Endodermal cell (in vitro differentiated cells): ENCODE data around the gene MLH3. TPM values are rescaled to one million over a fixed set of nuclear protein-coding genes. Genes with fewer than 3 reads are reported as not detected.

ENCODE experiments used
- DNase-seq: peaks from one replicate; pipeline ENCODE4 v3.0.0-alpha.2; 2017
- H3K27ac ChIP-seq: 2 replicates; pipeline ENCODE4 v1.5.1; 2013; ENCODE audit warnings: mild to moderate bottlenecking, low read depth, low read length, moderate library complexity
- H3K27me3 ChIP-seq: 2 replicates; pipeline ENCODE4 v1.6.1; 2013; ENCODE audit warnings: mild to moderate bottlenecking, low read length, moderate library complexity; ENCODE audit not compliant: insufficient read depth, control insufficient read depth, poor library complexity, severe bottlenecking
- H3K36me3 ChIP-seq: 2 replicates; pipeline ENCODE4 v1.7.0; 2013; ENCODE audit warnings: mild to moderate bottlenecking, low read length, moderate library complexity; ENCODE audit not compliant: control insufficient read depth, insufficient read depth
- H3K4me1 ChIP-seq: one replicate; pipeline ENCODE4 v1.7.0; 2013; ENCODE audit warnings: low read length; ENCODE audit not compliant: control insufficient read depth, insufficient read depth
- H3K4me3 ChIP-seq: 2 replicates; pipeline ENCODE4 v1.5.1; 2013; ENCODE audit warnings: mild to moderate bottlenecking, low read length, moderate library complexity
- H3K9ac ChIP-seq: 2 replicates; pipeline ENCODE4 v1.6.1; 2013; ENCODE audit warnings: mild to moderate bottlenecking, low read length, moderate library complexity; ENCODE audit not compliant: poor library complexity, severe bottlenecking; ENCODE audit errors: extremely low read depth
- H3K9me3 ChIP-seq: 2 replicates; pipeline ENCODE4 v1.6.1; 2013; ENCODE audit warnings: mild to moderate bottlenecking, low read length, moderate library complexity; ENCODE audit not compliant: control insufficient read depth
- H3K27ac Mint-ChIP-seq: 2 replicates; pipeline ENCODE4 v1.8.0; 2020; ENCODE audit warnings: mixed read lengths
- H3K27me3 Mint-ChIP-seq: 2 replicates; pipeline ENCODE4 v1.8.0; 2021; ENCODE audit warnings: mild to moderate bottlenecking, mixed read lengths; ENCODE audit not compliant: insufficient read depth
- H3K36me3 Mint-ChIP-seq: 2 replicates; pipeline ENCODE4 v1.8.0; 2020; ENCODE audit warnings: low read depth, mixed read lengths
- H3K4me1 Mint-ChIP-seq: 2 replicates; pipeline ENCODE4 v1.8.0; 2020; ENCODE audit warnings: mixed read lengths
- H3K4me3 Mint-ChIP-seq: 2 replicates; pipeline ENCODE4 v1.8.0; 2020; ENCODE audit warnings: mild to moderate bottlenecking, moderate library complexity, mixed read lengths
- H3K9me3 Mint-ChIP-seq: 2 replicates; pipeline ENCODE4 v1.8.0; 2020; ENCODE audit warnings: mild to moderate bottlenecking, mixed read lengths
- WGBS, 2 experiments: methylation state at CpG; one replicate each; pipeline versions ENCODE4 v1.1.5 to v1.1.7; 2013; ENCODE audit warnings: missing lambda C conversion rate in 2 of 2, mixed read lengths in 1 of 2; ENCODE audit not compliant: insufficient coverage in 1 of 2, insufficient read length in 1 of 2; 5-methylcytosine and 5-hydroxymethylcytosine counted together
- total RNA-seq, 2 donors: library from RNA; stranded (reverse); fragmentation: NEBNext Ultra II Directional in 1 of 2; extraction: Animal tissue kit (Norgen Biotek cat#: 25700) in 1 of 2; gene quantifications; 2 replicates in 1 of 2; 3 replicates in 1 of 2; pipeline ENCODE4 v1.2.1, GENCODE V29; 2021
- TF ChIP-seq, protein P1 (sequence below): fragments of 200-600 bp; sonication (generic); conservative IDR thresholded peaks from 2 replicates; pipeline ENCODE4 v1.5.0; 2021; ENCODE audit warnings: antibody characterized with exemption, mild to moderate bottlenecking

The MLH3 gene
- total RNA-seq, 2 donors from 2014 or later = 18.7 to 34.6 TPM

DNA sequence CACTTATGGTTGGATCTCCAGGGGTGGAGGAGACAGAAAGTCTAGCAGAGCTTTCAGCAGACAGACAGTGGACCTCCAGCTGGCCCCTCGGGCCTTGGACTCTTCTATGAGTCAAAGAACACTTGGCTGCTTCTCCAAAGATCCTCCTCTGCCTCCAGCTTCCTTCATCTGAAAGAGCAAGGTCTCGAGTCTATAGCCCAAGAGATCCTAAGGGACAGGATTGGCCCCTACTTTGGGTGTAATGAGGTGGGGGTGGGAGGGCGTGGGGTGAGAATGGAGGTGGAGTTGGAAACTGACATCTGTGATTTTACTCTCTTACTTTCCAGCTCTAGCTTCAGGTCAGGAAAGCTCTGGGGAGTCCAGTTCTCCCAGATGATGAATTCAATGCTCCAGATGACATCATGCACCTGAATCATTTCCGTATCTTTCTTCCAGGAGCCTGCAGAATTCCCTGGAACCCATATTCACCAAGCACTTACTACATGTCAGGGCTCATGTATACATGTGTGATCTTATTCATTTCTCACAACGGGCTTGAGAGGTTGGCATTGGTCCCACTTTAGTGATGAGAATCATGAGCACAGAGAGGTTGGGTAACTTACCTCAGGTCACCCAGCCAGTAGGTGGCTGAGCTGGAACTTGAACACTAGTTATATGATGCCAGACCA is 85.6 kb downstream of the MLH3 start:
- DNase-seq = no peak
- no peaks in the 10 kb centered on the region for H3K27me3 ChIP-seq
- no peak overlapping the region for H3K27ac ChIP-seq
- H3K9ac ChIP-seq = no peak overlapping the region
- H3K4me1 Mint-ChIP-seq = no peaks in the 10 kb centered on the region
- H3K9me3 Mint-ChIP-seq = no peaks in the 10 kb centered on the region
- no peak overlapping the region for H3K4me3 Mint-ChIP-seq
- H3K4me3 ChIP-seq = no peak overlapping the region
- no peak overlapping the region for H3K27ac Mint-ChIP-seq
- H3K9me3 ChIP-seq = no peaks in the 10 kb centered on the region
- no peaks in the 10 kb centered on the region for H3K36me3 ChIP-seq
- no peaks in the 10 kb centered on the region for H3K4me1 ChIP-seq
- TF ChIP-seq, protein P1, sequence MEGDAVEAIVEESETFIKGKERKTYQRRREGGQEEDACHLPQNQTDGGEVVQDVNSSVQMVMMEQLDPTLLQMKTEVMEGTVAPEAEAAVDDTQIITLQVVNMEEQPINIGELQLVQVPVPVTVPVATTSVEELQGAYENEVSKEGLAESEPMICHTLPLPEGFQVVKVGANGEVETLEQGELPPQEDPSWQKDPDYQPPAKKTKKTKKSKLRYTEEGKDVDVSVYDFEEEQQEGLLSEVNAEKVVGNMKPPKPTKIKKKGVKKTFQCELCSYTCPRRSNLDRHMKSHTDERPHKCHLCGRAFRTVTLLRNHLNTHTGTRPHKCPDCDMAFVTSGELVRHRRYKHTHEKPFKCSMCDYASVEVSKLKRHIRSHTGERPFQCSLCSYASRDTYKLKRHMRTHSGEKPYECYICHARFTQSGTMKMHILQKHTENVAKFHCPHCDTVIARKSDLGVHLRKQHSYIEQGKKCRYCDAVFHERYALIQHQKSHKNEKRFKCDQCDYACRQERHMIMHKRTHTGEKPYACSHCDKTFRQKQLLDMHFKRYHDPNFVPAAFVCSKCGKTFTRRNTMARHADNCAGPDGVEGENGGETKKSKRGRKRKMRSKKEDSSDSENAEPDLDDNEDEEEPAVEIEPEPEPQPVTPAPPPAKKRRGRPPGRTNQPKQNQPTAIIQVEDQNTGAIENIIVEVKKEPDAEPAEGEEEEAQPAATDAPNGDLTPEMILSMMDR = no peak
- H3K36me3 Mint-ChIP-seq = no peaks in the 10 kb centered on the region
- 88 to 93% methylated on average over 2 to 5 of the region's 5 CpGs for WGBS, 2 experiments
- H3K27me3 Mint-ChIP-seq = peaks cover 3% of the 10 kb centered on the region

DNA sequence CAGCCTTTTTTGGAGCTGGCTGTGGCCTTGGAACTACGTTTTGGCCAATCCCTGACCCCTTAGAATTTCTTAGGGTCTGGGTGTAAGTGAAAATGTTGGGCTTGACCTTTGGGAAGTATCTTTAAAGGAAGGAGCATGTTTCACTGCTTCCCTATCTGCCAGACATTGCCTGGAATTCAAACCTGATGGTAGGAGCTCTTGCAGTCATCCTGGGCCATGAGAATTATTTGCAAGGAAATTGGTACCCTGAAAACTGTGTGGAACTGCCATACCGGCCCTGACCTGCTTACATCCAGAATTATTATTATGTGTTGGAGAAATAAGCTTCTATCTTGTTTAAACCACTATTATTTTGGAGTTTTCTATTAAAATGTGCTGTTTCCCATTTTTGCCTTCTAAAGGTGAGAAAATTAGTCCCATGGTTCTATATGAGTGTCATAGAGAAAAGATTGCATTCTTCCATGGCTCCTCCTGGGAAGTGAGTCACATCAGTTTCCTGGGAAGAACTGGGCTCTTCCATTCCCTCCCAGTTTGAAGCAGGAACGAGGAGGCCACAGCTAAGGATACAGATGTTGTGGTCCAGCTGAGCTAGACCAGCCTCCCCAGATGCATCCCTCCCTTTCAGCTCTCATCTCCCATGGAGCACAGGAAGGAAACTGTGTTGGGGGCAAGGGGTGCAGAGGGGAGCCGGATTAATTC is 86.3 kb downstream of the MLH3 start:
- no peaks in the 10 kb centered on the region for H3K36me3 ChIP-seq
- Mint-ChIP-seq H3K9me3 (no peaks in the 10 kb centered on the region), H3K4me3 (no peak overlapping the region), H3K4me1 (no peaks in the 10 kb centered on the region), H3K36me3 (no peaks in the 10 kb centered on the region), H3K27ac (no peak overlapping the region), H3K27me3 (peaks cover 3% of the 10 kb centered on the region)
- no peak overlapping the region for H3K27ac ChIP-seq
- H3K27me3 ChIP-seq = no peaks in the 10 kb centered on the region
- WGBS, 2 experiments = 90 to 93% methylated on average over 3 to 4 of the region's 4 CpGs
- H3K9ac ChIP-seq = no peak overlapping the region
- TF ChIP-seq, protein P1 = no peak
- no peaks in the 10 kb centered on the region for H3K9me3 ChIP-seq
- no peak for DNase-seq
- H3K4me3 ChIP-seq = no peak overlapping the region
- H3K4me1 ChIP-seq = no peaks in the 10 kb centered on the region

Other genes starting within 250 kb of the MLH3 start
- gene PROX2, start 175.3 kb downstream of the MLH3 start, total RNA-seq = not detected
- 100 to 1,000 TPM; 119 to 126 TPM for gene DLST, start 169.6 kb downstream of the MLH3 start, total RNA-seq
- gene RPS6KL1, start 128.2 kb downstream of the MLH3 start, total RNA-seq = 10 to 100 TPM in 1 of 2 donors, 1 to 10 TPM in 1; 4.4 to 10.4 TPM
- gene PGF, start 95.9 kb downstream of the MLH3 start, total RNA-seq = 1 to 10 TPM; 5.0 to 7.6 TPM
- 10 to 100 TPM; 35.0 to 41.6 TPM for gene EIF2B2, start 48.5 kb downstream of the MLH3 start, total RNA-seq
- gene ACYP1, start 12.6 kb upstream of the MLH3 start, total RNA-seq = 10 to 100 TPM; 21.4 to 26.0 TPM
- 1 to 10 TPM; 2.3 to 2.7 TPM for gene ZC2HC1C, start 18.2 kb upstream of the MLH3 start, total RNA-seq
- gene NEK9, start 75.6 kb upstream of the MLH3 start, total RNA-seq = 10 to 100 TPM; 74.1 to 97.5 TPM
- gene TMED10, start 125.1 kb upstream of the MLH3 start, total RNA-seq = 100 to 1,000 TPM; 264 to 267 TPM
- 10 to 100 TPM; 10.3 to 14.0 TPM for gene FOS, start 227.4 kb upstream of the MLH3 start, total RNA-seq